HG03460 (cell line): ENCODE results near the gene TLX3.
"Not testable (repeated sequence)": the region's sequence is repeated elsewhere in the genome, so short reads cannot be mapped to it uniquely, and the experiment has no call there.

Source experiments
- ATAC-seq: cut with Tn5 transposase; IDR thresholded peaks from one replicate; pipeline ENCODE4 v1.9.1; 2021; ENCODE audit not compliant: unreplicated experiment

TLX3 gene

DNA sequence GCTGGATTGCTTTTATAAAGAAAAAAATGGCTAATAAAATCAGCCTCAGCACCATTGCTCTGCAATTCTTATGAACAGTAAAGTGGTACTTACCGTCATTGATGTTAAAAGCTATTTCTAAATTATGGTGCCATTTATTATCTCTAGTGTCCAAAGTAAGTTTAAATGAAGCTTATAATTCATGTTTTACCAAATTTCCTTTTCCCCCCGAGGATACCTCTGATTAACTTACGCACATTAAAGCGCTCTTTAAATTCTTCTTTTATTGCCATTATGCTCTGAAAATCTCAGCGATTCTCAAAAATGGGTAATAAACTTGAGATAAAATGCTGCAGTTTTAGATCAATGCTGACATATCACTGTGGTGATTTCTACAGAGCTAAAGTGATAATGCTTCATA is 13.5 kb downstream of the TLX3 start:
- no peak for ATAC-seq

DNA sequence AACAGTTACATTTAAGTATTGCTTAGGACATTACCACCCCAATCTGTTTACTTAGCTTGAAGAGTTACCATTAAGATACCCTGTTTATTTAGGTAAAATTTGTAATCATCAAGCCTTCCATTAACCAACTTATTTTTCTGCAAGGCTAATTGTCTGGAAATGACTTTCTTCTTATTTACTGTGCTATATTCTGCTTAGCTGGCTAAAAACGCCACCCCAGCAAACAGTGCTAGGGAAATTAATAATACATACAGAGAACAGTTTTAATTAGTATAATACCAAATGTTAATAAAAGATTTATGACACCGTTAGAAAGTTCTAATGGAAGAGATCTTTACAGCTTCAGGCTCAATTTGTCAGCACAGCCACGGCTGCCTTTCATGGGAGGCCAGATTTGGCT is 14.0 kb downstream of the TLX3 start:
- no peak for ATAC-seq

DNA sequence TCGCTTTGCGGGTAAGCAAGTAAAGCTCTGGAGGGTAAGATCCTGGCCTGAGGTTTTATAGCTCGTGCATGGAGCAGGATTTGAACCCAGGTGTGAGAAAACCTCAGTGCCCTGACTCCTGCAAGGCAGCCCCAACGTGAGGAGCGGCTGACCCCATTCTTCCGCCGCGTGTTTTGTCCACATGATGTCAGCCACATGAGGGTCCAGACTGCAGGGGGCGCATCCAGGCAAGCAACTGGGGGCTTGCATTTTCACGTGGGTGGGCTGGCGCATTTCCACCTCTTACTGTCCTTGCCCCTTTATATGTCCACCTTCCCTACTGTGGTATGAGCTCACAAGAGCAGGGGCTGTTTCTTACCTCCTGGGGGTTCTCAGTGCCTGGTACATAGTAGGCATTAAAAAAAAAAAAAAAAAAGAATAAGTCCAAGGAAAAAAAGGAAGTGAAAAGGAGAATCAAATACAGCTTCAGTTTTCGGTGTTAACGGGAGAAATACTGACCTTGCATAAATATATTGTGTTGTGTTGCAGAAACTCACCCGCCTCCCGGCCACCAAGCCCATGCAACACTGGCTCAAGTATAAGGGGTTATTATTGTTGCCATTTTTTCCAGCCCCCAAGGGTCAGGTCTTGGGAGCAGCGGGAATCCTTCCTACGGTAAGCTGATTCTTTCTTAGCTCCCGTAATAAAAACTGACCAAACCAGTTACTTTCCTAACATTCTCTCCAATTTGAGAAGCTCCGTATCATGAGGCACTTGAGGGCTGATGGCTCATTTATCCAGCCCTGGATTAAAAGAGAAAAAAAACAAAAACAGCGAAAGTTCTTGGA is 15.0 kb downstream of the TLX3 start:
- ATAC-seq, result no peak

DNA sequence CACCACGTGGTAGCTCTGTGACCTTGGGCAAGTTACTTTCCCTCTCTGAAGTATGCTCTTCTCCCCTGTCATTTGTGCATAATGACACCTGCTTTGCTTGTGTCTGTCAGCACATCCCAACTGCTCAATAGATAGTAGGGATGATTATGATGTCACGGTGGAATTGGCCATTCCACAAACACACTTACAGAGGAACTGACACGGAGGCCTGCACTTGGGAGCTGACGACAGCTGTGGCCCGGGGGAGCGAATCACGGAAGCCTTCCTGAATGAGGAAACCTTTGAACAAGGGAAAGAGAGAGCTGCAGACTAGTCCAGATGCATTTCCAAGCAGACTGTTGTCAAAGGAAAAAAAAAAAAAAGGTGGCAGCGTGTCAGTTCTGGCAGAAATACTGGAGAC is 21.0 kb downstream of the TLX3 start:
- ATAC-seq, result no peak

DNA sequence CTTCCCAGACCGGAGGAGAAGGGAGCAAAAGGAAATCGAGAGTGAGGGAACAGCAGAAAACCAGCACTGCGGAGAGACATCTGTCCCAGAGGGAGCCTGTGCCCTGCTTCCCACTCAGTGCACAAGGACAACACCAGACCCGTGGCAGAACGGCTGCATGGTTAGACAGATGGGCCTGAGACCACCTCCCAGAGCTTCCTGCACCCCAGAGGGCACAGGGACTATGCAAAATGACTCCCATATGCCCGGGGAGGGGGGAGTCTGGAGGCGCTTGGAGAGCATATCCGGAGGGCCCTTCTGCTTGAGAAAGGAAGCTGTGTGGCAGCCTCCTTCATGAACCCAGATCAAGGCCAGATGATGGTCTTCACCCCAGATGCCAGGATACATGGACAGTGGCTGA is 26.6 kb downstream of the TLX3 start:
- no peak for ATAC-seq

DNA sequence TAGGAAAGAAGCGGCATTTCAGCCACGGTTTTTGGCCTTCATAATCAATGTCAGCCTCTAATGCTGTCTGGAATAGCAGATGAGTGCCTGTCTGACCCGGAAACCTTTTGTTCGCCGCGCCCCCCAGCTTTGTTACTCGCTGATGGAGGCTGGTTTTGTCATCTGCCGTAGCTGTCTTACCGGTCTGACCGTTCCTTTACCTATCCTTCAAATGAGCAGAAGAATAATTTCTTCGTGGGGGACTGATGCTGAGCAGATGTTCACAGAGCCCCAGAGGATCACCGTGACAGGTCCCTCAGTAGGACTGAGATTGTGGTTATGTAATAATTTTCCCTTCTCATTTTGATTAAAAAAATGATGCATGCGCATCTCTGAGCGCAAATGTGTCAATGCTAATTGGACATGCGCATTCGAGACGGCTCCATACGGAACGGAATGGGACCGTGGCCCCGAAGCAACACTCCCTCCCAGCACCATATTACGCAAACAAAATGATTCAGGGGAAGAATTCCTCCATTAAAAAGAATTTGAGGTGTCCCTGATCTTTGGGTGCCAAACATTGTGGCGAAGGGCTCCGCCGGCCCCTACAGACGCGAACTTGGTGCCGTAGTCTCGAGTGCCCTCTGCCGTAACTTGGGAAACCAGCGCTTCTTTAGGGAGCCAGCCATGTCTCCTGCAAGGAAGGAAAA is 27.6 kb downstream of the TLX3 start:
- ATAC-seq, result no peak

DNA sequence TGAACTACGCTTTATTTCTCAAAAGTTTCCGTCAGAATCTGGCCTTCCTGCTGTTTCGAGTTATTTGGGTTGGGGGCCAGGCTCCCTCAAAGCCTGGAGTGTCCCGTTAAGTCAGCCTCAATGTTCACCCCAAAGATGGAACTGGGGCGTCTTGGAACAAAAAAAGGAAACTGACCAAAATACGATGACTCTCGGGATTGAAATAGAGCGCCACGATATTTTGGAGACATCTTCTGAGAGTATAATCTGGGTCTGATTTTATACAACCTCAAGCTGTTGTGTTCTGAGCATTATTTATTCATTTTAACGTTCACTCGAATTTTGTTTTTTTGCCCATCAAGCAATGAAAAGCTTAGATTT is 28.1 kb downstream of the TLX3 start:
- ATAC-seq, result no peak

DNA sequence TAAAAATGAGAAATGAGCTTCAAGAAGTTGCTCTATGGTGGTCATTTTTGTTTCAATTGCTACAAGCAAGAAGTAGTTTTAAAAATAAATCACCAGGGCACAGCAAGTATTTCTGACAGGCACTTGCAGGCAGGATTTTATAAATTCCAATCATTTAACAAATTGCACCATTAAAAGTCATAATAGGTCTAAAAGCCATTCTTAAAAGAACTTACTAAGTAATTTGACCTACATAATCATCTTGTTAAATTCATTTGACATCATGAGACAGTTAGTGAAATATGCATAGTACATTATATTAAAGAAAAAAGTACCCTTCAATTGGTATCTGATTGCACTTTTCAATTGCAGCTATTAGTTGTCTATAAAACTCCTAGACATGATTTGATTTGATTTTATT is 31.0 kb downstream of the TLX3 start:
- no peak for ATAC-seq

DNA sequence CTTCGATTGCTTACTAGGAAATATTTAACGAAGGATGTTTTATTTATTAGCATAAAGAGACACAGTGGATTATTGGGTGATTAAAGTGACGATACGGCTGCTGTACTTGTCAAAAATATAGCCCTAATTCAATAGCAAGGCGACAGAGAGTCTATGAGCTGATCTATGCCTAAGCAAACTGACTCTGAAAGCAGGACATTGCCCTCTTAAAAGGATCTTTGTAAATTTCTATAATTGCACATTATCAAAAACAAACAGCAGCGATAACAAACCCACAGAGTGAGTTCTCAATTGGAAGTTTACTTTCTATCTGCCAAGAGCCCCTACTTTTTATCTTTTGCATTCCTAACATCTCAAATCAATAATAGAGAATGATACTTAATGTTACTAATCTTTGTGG is 31.4 kb downstream of the TLX3 start:
- ATAC-seq, result no peak

DNA sequence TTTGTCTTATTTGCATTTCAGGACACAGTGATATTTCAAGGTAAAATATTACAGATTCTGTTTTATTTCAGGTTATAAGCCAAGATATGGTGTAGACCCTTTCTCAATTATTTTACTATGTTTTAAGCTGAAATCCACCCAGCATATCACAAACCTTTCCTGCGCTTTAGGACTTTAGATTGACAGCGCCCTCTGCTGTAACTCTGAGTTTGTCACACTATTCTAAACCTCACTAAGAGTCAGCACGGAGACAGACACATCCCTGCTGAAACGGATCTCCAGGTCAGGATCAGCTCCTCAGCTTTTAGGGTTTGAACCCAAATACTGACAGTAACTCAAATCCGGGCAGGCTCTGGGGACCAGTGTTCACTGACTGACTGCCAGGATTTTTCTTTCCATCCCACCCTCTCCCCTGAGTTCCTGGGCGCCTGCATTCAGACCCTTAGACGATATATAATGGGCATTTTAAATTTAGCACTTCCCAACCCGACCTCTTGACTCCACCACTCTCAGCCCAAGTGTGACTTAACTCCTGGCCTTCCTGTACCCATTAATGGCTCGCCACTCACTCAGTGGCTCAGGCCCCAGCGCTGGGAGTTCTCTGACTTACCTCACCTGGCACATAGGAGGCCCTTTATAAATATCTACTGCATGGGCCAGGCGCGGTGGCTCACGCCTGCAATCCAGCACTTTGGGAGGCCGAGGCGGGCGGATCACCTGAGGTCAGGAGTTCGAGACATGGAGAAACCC is 33.5 kb downstream of the TLX3 start:
- ATAC-seq, result no peak

DNA sequence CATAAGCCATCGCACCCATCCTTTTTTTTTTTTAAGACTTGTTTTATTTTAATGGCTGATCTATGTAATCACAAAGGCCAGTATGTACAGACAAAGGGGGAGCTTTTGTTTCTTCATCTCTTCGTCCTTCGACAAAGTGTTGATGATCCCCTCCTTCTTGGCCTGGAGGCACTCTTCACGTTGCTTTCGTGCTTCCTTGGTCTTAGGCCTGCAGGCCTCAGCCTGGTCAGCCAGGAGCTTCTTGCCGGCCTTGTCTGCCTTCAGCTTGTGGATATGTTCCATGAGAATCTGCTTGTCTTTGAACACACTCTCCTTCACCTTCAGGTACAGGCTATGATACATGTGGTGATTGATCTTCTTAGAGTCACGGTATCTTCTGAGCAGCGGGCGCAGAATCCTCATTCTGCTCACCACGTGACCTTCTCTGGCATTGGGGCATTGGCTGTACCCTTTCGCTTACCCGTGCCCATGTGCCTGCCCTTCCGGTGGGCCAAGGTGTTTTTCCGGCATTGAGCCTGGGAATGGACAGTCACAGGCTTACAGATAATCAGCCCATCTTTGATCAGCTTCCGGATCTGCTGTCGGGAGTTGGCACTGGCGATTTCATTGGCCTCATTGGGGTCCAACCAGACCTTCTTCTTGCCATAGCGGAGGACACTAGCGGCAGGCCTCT is 36.0 kb downstream of the TLX3 start:
- ATAC-seq, result no peak

DNA sequence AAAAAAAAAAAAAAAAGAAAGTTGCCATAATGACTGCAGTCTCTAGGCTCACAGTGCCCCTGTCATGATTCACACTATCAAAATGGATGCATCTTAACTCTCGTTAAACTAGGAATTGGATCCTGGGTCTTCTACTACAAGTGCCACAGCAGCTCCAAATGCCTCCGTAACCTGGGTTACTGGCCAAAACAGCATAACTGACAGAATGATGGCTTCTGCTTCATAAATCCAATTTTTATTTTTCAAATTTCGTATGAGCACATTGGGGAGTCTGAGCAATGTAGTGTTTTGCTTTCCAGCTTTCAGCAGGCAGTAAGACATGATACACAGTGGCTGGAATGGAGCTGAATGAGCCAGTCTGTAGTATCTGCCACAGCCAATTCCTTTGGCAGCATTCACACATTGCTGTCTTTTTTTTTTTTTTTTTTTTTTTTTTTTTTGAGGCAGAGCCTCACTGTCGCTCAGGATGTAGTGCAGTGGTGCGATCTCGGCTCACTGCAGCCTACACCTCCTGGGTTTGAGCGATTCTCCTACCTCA is 42.6 kb downstream of the TLX3 start:
- no peak for ATAC-seq

DNA sequence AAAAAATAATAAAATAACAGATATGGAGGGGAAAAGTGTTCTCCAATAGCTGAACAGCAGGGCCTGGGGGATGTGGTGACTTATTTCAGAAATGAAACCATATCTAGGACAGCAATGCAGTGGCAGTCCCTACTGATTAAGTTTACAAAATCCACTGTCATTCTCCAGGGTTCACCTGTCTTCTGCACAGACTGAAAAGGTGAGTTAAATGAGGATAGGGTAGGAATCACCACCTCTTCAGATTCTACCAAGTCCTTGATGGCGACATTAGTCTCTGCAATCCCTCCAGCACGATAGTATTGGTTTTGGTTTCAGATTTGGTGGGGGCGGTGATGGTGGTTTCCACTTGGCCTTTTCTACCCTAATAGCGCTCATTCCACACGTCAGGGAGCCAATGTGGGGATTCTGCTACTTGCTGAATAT is 46.3 kb downstream of the TLX3 start:
- peak; percentile 91 for ATAC-seq

DNA sequence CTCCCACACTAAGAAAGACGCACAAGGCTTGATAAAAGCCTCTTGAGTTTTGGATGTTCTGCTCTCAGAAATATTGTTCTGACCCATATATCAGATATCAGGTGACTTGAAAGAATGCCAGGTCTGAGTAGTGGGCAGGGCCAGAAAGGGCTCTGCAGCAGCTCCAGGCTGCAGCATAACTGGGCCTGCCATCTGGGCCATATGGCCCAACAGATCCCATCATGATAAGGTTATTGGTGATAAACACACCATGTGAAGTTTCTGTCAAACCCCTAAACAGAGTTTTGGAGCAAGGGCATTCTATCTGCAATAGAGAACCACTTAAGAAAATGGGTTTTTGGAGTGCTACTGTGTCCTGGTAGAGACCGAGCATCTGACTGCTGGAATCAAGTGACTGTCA is 48.8 kb downstream of the TLX3 start:
- no peak for ATAC-seq

DNA sequence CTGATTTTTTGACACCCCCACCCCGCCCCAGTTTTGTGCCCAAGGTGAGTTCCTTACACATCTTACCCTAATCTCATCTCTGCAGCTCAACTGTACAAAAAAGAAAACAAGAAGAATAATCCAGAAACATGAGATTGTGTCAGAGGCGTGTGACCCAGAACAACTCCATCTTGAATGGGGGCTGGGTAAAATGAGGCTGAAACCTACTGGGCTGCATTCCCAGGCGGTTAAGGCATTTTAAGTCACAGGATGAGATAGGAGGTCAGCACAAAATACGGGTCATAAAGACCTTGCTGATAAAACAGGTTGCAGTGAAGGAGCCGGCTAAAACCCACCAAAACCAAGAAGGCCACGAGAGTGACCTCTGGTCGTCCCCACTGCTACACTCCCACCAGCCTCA is 52.1 kb downstream of the TLX3 start:
- not testable (repeated sequence) for ATAC-seq
